PC-9 (cell line): ENCODE measurements around the gene PNISR.

Experiments
- EZH2 ChIP-seq: fragments of 200-600 bp; sonication (generic); IDR thresholded peaks from 2 replicates; pipeline ENCODE4 v1.8.0; 2017; ENCODE audit warnings: antibody characterized with exemption, low read depth
- TF ChIP-seq, protein P1 (sequence below): fragments of 200-600 bp; sonication (generic); conservative IDR thresholded peaks from 2 replicates; pipeline ENCODE4 v1.6.1; 2017; ENCODE audit warnings: mixed run types, antibody characterized with exemption, mild to moderate bottlenecking, moderate library complexity

DNA sequence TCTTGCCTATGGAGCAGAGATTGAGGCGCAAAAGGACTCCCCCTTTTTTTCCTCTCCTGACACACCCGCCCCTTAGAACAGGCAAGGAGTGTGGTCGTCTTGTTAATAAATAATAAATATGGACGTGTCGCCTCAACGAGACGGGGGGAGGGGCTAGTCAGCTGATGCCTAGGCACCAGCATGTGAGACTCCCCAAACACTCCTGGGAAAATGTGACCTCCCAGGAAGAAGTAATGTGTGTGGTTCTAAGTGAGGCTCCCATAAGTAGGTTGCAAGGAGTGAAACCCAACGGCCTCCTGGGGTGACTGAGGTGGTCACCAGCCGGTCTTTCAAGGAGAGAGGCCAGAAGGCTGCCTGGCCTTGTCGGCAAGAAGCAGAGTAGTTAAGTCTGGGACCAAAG lies 74.5 kb downstream of the PNISR start:
- TF ChIP-seq, protein P1, sequence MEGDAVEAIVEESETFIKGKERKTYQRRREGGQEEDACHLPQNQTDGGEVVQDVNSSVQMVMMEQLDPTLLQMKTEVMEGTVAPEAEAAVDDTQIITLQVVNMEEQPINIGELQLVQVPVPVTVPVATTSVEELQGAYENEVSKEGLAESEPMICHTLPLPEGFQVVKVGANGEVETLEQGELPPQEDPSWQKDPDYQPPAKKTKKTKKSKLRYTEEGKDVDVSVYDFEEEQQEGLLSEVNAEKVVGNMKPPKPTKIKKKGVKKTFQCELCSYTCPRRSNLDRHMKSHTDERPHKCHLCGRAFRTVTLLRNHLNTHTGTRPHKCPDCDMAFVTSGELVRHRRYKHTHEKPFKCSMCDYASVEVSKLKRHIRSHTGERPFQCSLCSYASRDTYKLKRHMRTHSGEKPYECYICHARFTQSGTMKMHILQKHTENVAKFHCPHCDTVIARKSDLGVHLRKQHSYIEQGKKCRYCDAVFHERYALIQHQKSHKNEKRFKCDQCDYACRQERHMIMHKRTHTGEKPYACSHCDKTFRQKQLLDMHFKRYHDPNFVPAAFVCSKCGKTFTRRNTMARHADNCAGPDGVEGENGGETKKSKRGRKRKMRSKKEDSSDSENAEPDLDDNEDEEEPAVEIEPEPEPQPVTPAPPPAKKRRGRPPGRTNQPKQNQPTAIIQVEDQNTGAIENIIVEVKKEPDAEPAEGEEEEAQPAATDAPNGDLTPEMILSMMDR, result no peak
- TF ChIP-seq EZH2, result no peak
